EL (cell line): Measurements from ENCODE around the gene NUCB1.

Source experiments
- DNase-seq: peaks from one replicate; pipeline ENCODE4 v3.0.0-alpha.2; 2016

Gene NUCB1

GRCh38 chr19:48964205-48965039 lies 64.3 kb downstream of the NUCB1 start:
- no peak for DNase-seq

GRCh38 chr19:48965040-48965805 lies 65.1 kb downstream of the NUCB1 start, which contains the start of gene FTL:
Gene FTL, plus strand, starts transcription at chr19:48965309. Its CDS starts 199 bp downstream, at chr19:48965508.
- DNase-seq, result peak; percentile 97

- peak; percentile 79 for DNase-seq
These were observed 65.9 kb downstream of the NUCB1 start for GRCh38 chr19:48965806-48966540.

- DNase-seq, result peak; percentile 40
These were observed 66.6 kb downstream of the NUCB1 start for GRCh38 chr19:48966541-48967345.

GRCh38 chr19:48967346-48968178 lies 67.5 kb downstream of the NUCB1 start:
- DNase-seq, result peak; percentile 73

GRCh38 chr19:48968179-48968661 lies 68.1 kb downstream of the NUCB1 start:
- DNase-seq, result peak; percentile 40

GRCh38 chr19:48968813-48969218 lies 68.7 kb downstream of the NUCB1 start:
- DNase-seq, result no peak

GRCh38 chr19:48969276-48970138 lies 69.4 kb downstream of the NUCB1 start:
- no peak for DNase-seq

- DNase-seq, result no peak
These were observed 70.1 kb downstream of the NUCB1 start for GRCh38 chr19:48970139-48970766.

GRCh38 chr19:48970923-48971395 lies 70.8 kb downstream of the NUCB1 start:
- DNase-seq, result peak; percentile 75
